ENCODE results near the gene STXBP2.

DNA sequence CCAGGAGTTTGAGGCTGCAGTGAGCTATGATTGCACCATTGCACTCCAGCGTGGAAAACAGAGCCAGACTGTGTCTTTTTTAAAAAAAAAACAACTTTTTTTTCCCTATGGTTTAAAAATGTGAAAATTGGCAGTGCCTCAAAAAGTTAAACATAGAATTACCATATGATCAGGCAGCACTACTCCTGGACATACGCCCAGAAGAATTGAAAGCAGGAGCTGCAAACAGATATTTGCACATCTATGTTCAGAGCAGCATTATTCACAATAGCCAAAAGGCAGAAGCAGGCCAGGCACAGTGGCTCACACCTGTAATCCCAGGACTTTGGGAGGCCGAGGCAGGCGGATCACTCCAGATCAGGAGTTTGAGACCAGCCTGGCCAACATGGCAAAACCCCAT is 28.2 kb downstream of the STXBP2 start:
- TF ChIP-seq, protein P1, sequence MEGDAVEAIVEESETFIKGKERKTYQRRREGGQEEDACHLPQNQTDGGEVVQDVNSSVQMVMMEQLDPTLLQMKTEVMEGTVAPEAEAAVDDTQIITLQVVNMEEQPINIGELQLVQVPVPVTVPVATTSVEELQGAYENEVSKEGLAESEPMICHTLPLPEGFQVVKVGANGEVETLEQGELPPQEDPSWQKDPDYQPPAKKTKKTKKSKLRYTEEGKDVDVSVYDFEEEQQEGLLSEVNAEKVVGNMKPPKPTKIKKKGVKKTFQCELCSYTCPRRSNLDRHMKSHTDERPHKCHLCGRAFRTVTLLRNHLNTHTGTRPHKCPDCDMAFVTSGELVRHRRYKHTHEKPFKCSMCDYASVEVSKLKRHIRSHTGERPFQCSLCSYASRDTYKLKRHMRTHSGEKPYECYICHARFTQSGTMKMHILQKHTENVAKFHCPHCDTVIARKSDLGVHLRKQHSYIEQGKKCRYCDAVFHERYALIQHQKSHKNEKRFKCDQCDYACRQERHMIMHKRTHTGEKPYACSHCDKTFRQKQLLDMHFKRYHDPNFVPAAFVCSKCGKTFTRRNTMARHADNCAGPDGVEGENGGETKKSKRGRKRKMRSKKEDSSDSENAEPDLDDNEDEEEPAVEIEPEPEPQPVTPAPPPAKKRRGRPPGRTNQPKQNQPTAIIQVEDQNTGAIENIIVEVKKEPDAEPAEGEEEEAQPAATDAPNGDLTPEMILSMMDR (IDR thresholded peaks at IDR 0.05; ENCODE audit: insufficient read depth, low read length, poor library complexity, severe bottlenecking), result no peak
- TF ChIP-seq EZH2phosphoT487 (conservative IDR thresholded peaks at IDR 0.05; ENCODE audit: low read length), result no peak
